SK-N-SH (cell line): ENCODE measurements around the gene HOMER3.

Experiments
- EZH2phosphoT487 ChIP-seq: fragments of 200-600 bp; sonication (generic); IDR thresholded peaks from 2 replicates; pipeline ENCODE4 v1.6.1; 2017; ENCODE audit warnings: low read depth, mixed run types, mild to moderate bottlenecking, antibody characterized with exemption, moderate library complexity, borderline replicate concordance
- GABPA ChIP-seq: IDR thresholded peaks from 2 replicates; pipeline ENCODE4 v1.4.0; 2012; ENCODE audit warnings: low read depth, mild to moderate bottlenecking
- JUND ChIP-seq: IDR thresholded peaks from 2 replicates; pipeline ENCODE4 v1.4.0; 2012
- POLR2AphosphoS5 ChIP-seq: IDR thresholded peaks from 2 replicates; pipeline ENCODE4 v1.6.1; 2012; ENCODE audit warnings: low read depth, low read length
- SIN3A ChIP-seq: IDR thresholded peaks from 2 replicates; pipeline ENCODE4 v1.6.1; 2012; ENCODE audit warnings: low read depth, mild to moderate bottlenecking, low read length, moderate library complexity, borderline replicate concordance
- TAF1 ChIP-seq: IDR thresholded peaks from 2 replicates; pipeline ENCODE4 v1.6.1; 2012; ENCODE audit warnings: low read depth, mild to moderate bottlenecking, low read length, moderate library complexity, borderline replicate concordance
- TCF12 ChIP-seq: IDR thresholded peaks from 2 replicates; pipeline ENCODE4 v1.4.0; 2012
- TF ChIP-seq, protein P1 (sequence below): fragments of 200-600 bp; sonication (generic); IDR thresholded peaks from 2 replicates; pipeline ENCODE4 v1.6.1; 2017; ENCODE audit warnings: antibody characterized with exemption, mild to moderate bottlenecking, moderate library complexity

DNA sequence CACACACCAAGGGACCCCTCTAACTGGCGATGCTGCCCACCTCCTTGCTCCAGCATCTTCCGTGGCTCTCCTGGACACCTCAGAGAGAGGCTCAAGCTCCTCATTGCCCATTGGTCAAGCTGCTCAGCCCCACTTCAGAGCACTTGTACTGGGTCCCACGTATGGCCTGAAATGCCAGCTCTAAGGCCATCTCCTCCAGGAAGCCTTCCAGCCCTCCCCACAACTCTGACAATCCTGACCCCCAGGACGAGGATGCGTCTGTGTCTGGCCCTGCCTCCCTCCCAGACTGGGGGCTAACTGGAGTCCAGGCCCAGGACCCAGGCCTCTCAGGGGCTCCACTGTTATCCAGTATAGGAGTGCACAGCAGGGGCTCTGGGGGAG lies 7.9 kb upstream of the HOMER3 start:
- no peak for TF ChIP-seq SIN3A
- TF ChIP-seq EZH2phosphoT487: no peak
- TF ChIP-seq, protein P1, sequence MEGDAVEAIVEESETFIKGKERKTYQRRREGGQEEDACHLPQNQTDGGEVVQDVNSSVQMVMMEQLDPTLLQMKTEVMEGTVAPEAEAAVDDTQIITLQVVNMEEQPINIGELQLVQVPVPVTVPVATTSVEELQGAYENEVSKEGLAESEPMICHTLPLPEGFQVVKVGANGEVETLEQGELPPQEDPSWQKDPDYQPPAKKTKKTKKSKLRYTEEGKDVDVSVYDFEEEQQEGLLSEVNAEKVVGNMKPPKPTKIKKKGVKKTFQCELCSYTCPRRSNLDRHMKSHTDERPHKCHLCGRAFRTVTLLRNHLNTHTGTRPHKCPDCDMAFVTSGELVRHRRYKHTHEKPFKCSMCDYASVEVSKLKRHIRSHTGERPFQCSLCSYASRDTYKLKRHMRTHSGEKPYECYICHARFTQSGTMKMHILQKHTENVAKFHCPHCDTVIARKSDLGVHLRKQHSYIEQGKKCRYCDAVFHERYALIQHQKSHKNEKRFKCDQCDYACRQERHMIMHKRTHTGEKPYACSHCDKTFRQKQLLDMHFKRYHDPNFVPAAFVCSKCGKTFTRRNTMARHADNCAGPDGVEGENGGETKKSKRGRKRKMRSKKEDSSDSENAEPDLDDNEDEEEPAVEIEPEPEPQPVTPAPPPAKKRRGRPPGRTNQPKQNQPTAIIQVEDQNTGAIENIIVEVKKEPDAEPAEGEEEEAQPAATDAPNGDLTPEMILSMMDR: no peak
- no peak for TF ChIP-seq GABPA
- TF ChIP-seq TAF1: no peak
- TF ChIP-seq JUND: no peak
- TF ChIP-seq TCF12: no peak
- no peak for TF ChIP-seq POLR2AphosphoS5
